Liver (tissue), 9 donors: ENCODE results near the gene TCEA2. TPM values are rescaled to one million over a fixed set of nuclear protein-coding genes. Genes with fewer than 3 reads are reported as not detected.

Experiments
- DNase-seq: peaks from one replicate; pipeline ENCODE4 v3.0.0-alpha.2; 2017; ENCODE audit warnings: low spot score
- H3K27ac ChIP-seq, 2 donors: one replicate each; pipeline ENCODE4 v1.7.0; 2013; ENCODE audit warnings: inconsistent platforms in 2 of 2, low read length in 2 of 2, control low read depth in 1 of 2, low read depth in 1 of 2, mild to moderate bottlenecking in 1 of 2
- H3K27me3 ChIP-seq, 4 donors: one replicate each; pipeline versions ENCODE4 v1.6.1 to v1.7.0; 2013; ENCODE audit warnings: low read length in 3 of 4, inconsistent platforms in 1 of 4, mild to moderate bottlenecking in 1 of 4, moderate library complexity in 1 of 4; ENCODE audit not compliant: control insufficient read depth in 4 of 4, insufficient read depth in 4 of 4
- H3K36me3 ChIP-seq, 4 donors: one replicate each; pipeline versions ENCODE4 v1.6.1 to v1.7.0; 2013; ENCODE audit warnings: low read length in 3 of 4, mild to moderate bottlenecking in 3 of 4, low read depth in 1 of 4, moderate library complexity in 1 of 4; ENCODE audit not compliant: control insufficient read depth in 4 of 4, insufficient read depth in 3 of 4
- H3K4me1 ChIP-seq, 4 donors: one replicate each; pipeline versions ENCODE4 v1.6.1 to v1.7.0; 2013; ENCODE audit warnings: low read length in 3 of 4, mild to moderate bottlenecking in 3 of 4, moderate library complexity in 1 of 4; ENCODE audit not compliant: control insufficient read depth in 4 of 4, insufficient read depth in 4 of 4
- H3K4me3 ChIP-seq, 3 donors: one replicate each; pipeline versions ENCODE4 v1.6.1 to v1.7.0; 2013; ENCODE audit warnings: low read length in 3 of 3, control low read depth in 1 of 3, low read depth in 1 of 3, mild to moderate bottlenecking in 1 of 3
- H3K9ac ChIP-seq, 2 donors: one replicate each; pipeline ENCODE4 v1.7.0; 2013; ENCODE audit warnings: low read length in 2 of 2, mild to moderate bottlenecking in 2 of 2, moderate library complexity in 2 of 2, control low read depth in 1 of 2, low read depth in 1 of 2
- H3K9me3 ChIP-seq, 4 donors: one replicate each; pipeline versions ENCODE4 v1.6.1 to v1.7.0; 2013; ENCODE audit warnings: low read length in 3 of 4; ENCODE audit not compliant: control insufficient read depth in 4 of 4
- EGR1 ChIP-seq, 2 donors: IDR thresholded peaks; 2 replicates each; pipeline ENCODE4 v1.6.1; 2016 to 2018; ENCODE audit warnings: antibody characterized with exemption in 2 of 2, low read depth in 2 of 2
- FOXA1 ChIP-seq: IDR thresholded peaks from 2 replicates; pipeline ENCODE4 v1.6.1; 2016; ENCODE audit warnings: antibody characterized with exemption
- GABPA ChIP-seq, 2 donors: IDR thresholded peaks in 1 of 2; conservative IDR thresholded peaks in 1 of 2; 2 replicates each; pipeline ENCODE4 v1.6.1; 2016; ENCODE audit warnings: antibody characterized with exemption in 2 of 2, mild to moderate bottlenecking in 1 of 2, moderate library complexity in 1 of 2
- HNF4G ChIP-seq: IDR thresholded peaks from 2 replicates; pipeline ENCODE4 v1.6.1; 2016; ENCODE audit warnings: antibody characterized with exemption
- JUND ChIP-seq, 2 donors: IDR thresholded peaks; 2 replicates each; pipeline ENCODE4 v1.6.1; 2016; ENCODE audit warnings: antibody characterized with exemption in 2 of 2
- NR2F2 ChIP-seq: IDR thresholded peaks from 2 replicates; pipeline ENCODE4 v1.6.1; 2016; ENCODE audit warnings: antibody characterized with exemption
- RAD21 ChIP-seq, 2 donors: IDR thresholded peaks; 2 replicates each; pipeline ENCODE4 v1.6.1; 2016; ENCODE audit warnings: antibody characterized with exemption in 2 of 2, mild to moderate bottlenecking in 2 of 2
- RXRA ChIP-seq, 2 donors: IDR thresholded peaks; 2 replicates each; pipeline ENCODE4 v1.6.1; 2017 to 2018; ENCODE audit warnings: antibody characterized with exemption in 2 of 2, mild to moderate bottlenecking in 1 of 2
- SP1 ChIP-seq: IDR thresholded peaks from 2 replicates; pipeline ENCODE4 v1.6.1; 2018; ENCODE audit warnings: antibody characterized with exemption, mild to moderate bottlenecking
- YY1 ChIP-seq: IDR thresholded peaks from 2 replicates; pipeline ENCODE4 v1.6.1; 2016; ENCODE audit warnings: antibody characterized with exemption, mild to moderate bottlenecking
- WGBS: extraction: QIAGEN DNeasy Blood & Tissue Kit; methylation state at CpG from one replicate; pipeline ENCODE4 v1.1.7; 2013; 5-methylcytosine and 5-hydroxymethylcytosine counted together
- polyA plus RNA-seq, 2 donors: library from polyadenylated mRNA; stranded (reverse) in 1 of 2; unstranded in 1 of 2; fragments of 200-250 nt in 1 of 2; fragments of >200 nt in 1 of 2; fragmentation: Nextera tagmentation in 1 of 2; extraction: Ambion mirVana in 1 of 2; gene quantifications; one replicate each; pipeline versions ENCODE4 v1.2.1 to v1.2.3, GENCODE V29; 2013 to 2015
- total RNA-seq, 2 donors: library from RNA; depleted of rRNA; stranded (reverse); fragments of >200 nt; gene quantifications; one replicate each; pipeline ENCODE4 v1.2.3, GENCODE V29; 2014
- TF ChIP-seq, protein P1 (sequence below): IDR thresholded peaks from 2 replicates; pipeline ENCODE4 v1.6.1; 2016; ENCODE audit warnings: antibody characterized with exemption
- TF ChIP-seq, protein P2 (sequence below): fragments of 150-350 bp; IDR thresholded peaks from 2 replicates; pipeline ENCODE4 v1.5.1; 2017; ENCODE audit warnings: improper control_type of control experiment, low read depth, low read length; ENCODE audit not compliant: missing input control
- TF ChIP-seq, protein P3 (sequence below): IDR thresholded peaks from 2 replicates; pipeline ENCODE4 v1.6.1; 2016; ENCODE audit warnings: antibody characterized with exemption
- TF ChIP-seq, protein P4 (sequence below): IDR thresholded peaks from 2 replicates; pipeline ENCODE4 v1.6.1; 2016; ENCODE audit warnings: antibody characterized with exemption, mild to moderate bottlenecking
- donor health status: healthy.
- donor health status: healthy.
- donor health status: healthy.
- donor health status: healthy.
- donor health status: healthy.

TCEA2 gene
- total and polyA plus RNA-seq, 4 donors: 4.6 to 22.6 (median 11.8) TPM

DNA sequence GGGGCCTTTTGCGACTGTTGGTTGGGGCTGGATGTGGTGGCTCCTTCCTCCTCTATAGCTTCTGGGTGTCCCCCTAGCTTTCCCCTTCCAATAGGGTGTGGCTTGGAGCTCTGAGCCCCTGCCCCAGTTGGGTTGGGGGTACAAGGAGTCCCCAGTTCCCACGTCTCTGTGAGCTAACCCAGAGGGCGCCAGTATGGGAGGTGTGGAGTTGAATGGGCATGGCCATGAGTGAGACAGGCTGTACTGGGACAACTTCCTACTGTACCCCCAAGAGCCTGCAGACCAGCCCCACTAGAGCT lies 25.9 kb upstream of the TCEA2 start (continued):
- TF ChIP-seq, protein P1, sequence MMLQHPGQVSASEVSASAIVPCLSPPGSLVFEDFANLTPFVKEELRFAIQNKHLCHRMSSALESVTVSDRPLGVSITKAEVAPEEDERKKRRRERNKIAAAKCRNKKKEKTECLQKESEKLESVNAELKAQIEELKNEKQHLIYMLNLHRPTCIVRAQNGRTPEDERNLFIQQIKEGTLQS: no peak
- TF ChIP-seq, protein P2, sequence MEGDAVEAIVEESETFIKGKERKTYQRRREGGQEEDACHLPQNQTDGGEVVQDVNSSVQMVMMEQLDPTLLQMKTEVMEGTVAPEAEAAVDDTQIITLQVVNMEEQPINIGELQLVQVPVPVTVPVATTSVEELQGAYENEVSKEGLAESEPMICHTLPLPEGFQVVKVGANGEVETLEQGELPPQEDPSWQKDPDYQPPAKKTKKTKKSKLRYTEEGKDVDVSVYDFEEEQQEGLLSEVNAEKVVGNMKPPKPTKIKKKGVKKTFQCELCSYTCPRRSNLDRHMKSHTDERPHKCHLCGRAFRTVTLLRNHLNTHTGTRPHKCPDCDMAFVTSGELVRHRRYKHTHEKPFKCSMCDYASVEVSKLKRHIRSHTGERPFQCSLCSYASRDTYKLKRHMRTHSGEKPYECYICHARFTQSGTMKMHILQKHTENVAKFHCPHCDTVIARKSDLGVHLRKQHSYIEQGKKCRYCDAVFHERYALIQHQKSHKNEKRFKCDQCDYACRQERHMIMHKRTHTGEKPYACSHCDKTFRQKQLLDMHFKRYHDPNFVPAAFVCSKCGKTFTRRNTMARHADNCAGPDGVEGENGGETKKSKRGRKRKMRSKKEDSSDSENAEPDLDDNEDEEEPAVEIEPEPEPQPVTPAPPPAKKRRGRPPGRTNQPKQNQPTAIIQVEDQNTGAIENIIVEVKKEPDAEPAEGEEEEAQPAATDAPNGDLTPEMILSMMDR: no peak
- TF ChIP-seq, protein P3, sequence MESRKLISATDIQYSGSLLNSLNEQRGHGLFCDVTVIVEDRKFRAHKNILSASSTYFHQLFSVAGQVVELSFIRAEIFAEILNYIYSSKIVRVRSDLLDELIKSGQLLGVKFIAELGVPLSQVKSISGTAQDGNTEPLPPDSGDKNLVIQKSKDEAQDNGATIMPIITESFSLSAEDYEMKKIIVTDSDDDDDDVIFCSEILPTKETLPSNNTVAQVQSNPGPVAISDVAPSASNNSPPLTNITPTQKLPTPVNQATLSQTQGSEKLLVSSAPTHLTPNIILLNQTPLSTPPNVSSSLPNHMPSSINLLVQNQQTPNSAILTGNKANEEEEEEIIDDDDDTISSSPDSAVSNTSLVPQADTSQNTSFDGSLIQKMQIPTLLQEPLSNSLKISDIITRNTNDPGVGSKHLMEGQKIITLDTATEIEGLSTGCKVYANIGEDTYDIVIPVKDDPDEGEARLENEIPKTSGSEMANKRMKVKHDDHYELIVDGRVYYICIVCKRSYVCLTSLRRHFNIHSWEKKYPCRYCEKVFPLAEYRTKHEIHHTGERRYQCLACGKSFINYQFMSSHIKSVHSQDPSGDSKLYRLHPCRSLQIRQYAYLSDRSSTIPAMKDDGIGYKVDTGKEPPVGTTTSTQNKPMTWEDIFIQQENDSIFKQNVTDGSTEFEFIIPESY: no peak
- TF ChIP-seq GABPA (IDR thresholded peaks at IDR 0.05 in 1 of 2, conservative IDR thresholded peaks at IDR 0.05 in 1 of 2) (no peak), RAD21 (IDR thresholded peaks at IDR 0.05) (no peak), SP1 (no peak), JUND (IDR thresholded peaks at IDR 0.05) (no peak), NR2F2 (no peak), YY1 (no peak), HNF4G (no peak)

DNA sequence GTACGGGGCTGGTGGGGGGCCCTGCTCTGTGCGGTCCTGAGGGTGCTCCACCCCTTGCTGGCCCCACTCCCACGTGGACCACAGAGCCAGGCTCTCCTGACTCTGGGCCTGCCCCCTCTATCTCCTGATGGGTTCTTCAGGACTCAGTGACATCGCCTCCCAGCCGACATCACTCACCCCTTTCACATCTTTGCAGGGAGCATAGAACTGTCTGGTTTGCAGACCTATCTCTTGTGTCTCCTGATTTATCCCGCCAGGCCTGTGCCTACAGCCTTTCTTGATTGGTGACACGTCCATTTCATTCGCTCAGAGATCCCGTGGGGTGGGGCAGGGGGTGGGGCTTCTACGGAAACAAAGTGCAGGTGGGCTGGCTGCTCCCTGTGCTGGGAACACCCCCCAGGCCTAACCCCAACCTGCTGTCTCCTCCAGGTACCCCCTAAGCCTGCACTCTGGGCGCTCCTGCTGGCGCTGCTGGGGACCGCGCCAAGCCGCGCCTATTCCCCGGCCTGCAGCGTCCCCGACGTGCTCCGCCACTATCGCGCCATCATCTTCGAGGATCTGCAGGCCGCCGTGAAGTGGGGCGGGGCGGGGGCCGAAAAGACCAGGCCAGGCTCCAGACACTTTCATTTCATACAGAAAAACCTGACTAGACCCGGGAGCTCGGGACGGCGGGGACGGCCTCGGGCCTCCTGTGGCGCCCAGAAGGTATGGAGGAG lies 25.3 kb upstream of the TCEA2 start:
- no peak for DNase-seq
- Histone ChIP-seq H3K27ac (no peak overlapping the region), H3K27me3 (peaks cover 0 to 3% (median 2%) of the 10 kb centered on the region in 4 donors), H3K9me3 (no peaks in the 10 kb centered on the region), H3K36me3 (peaks cover 0 to 15% (median 6%) of the 10 kb centered on the region in 4 donors), H3K4me3 (peak overlapping the region in 1 of 3 donors; percentile 61), H3K9ac (no peak overlapping the region), H3K4me1 (peaks cover 7 to 26% (median 11%) of the 10 kb centered on the region in 4 donors)
- 14% methylated on average over 36 of the region's 36 CpGs for WGBS
- TF ChIP-seq RXRA (IDR thresholded peaks at IDR 0.05) (no peak), FOXA1 (no peak)
- TF ChIP-seq, protein P1: no peak

DNA sequence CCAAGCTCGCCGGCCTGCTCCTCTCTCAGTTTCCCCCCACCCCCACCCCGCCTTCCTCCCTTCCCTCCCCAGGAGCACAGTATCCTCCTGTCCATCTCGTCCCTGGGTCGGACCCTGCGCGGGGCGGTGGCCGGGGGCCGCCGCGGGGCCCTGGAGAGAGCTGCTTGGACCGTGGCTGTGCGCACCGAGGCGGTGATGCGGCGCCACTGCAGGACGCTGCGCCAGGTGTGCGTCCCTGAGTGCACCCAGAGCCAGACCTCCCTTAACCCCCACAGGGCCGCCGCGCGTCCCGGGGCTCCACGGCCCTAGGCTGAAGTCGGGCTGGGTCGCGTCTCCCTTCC lies 24.8 kb upstream of the TCEA2 start:
- WGBS: 2% methylated on average over 30 of the region's 30 CpGs
- H3K27me3 ChIP-seq: peaks cover 0 to 3% (median 2%) of the 10 kb centered on the region in 4 donors

More for the DNA sequence above, 24.8 kb upstream of the TCEA2 start:
- H3K27ac ChIP-seq: peak overlapping the region in 1 of 2 donors; percentile 66
- no peak for DNase-seq
- TF ChIP-seq, protein P4, sequence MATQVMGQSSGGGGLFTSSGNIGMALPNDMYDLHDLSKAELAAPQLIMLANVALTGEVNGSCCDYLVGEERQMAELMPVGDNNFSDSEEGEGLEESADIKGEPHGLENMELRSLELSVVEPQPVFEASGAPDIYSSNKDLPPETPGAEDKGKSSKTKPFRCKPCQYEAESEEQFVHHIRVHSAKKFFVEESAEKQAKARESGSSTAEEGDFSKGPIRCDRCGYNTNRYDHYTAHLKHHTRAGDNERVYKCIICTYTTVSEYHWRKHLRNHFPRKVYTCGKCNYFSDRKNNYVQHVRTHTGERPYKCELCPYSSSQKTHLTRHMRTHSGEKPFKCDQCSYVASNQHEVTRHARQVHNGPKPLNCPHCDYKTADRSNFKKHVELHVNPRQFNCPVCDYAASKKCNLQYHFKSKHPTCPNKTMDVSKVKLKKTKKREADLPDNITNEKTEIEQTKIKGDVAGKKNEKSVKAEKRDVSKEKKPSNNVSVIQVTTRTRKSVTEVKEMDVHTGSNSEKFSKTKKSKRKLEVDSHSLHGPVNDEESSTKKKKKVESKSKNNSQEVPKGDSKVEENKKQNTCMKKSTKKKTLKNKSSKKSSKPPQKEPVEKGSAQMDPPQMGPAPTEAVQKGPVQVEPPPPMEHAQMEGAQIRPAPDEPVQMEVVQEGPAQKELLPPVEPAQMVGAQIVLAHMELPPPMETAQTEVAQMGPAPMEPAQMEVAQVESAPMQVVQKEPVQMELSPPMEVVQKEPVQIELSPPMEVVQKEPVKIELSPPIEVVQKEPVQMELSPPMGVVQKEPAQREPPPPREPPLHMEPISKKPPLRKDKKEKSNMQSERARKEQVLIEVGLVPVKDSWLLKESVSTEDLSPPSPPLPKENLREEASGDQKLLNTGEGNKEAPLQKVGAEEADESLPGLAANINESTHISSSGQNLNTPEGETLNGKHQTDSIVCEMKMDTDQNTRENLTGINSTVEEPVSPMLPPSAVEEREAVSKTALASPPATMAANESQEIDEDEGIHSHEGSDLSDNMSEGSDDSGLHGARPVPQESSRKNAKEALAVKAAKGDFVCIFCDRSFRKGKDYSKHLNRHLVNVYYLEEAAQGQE: no peak
- TF ChIP-seq, protein P3: no peak
- TF ChIP-seq NR2F2 (no peak), HNF4G (no peak), GABPA (IDR thresholded peaks at IDR 0.05 in 1 of 2, conservative IDR thresholded peaks at IDR 0.05 in 1 of 2) (no peak), JUND (IDR thresholded peaks at IDR 0.05) (no peak), RXRA (IDR thresholded peaks at IDR 0.05) (no peak), EGR1 (IDR thresholded peaks at IDR 0.05; ENCODE audit: low read depth in 2 of 2) (no peak), SP1 (no peak), FOXA1 (no peak), YY1 (no peak), RAD21 (IDR thresholded peaks at IDR 0.05) (no peak)
- TF ChIP-seq, protein P1: no peak
- H3K36me3 ChIP-seq: peaks cover 0 to 11% (median 5%) of the 10 kb centered on the region in 4 donors
- peaks cover 7 to 26% (median 11%) of the 10 kb centered on the region in 4 donors for H3K4me1 ChIP-seq
- no peaks in the 10 kb centered on the region for H3K9me3 ChIP-seq
- no peak overlapping the region for H3K9ac ChIP-seq
- peak overlapping the region in 2 of 3 donors; percentile 58 to 61 for H3K4me3 ChIP-seq
